AG04450 (cell line): Measurements from ENCODE around the gene TTC23L. TPM values are rescaled to one million over a fixed set of nuclear protein-coding genes. Genes with fewer than 3 reads are reported as not detected.

ENCODE experiments used
- CTCF ChIA-PET: fragments of 300-600, 350-600 bp; formaldehyde crosslinking; extraction: SDS; loops from one replicate; lab custom pipeline; 2022; ENCODE audit warnings: antibody characterized with exemption, inconsistent platforms; lab: Charles Lee
- POLR2A ChIA-PET: fragments of 350-600 bp; formaldehyde crosslinking; extraction: SDS; loops from one replicate; lab custom pipeline; 2021; ENCODE audit warnings: antibody characterized with exemption, inconsistent platforms; lab: Yijun Ruan, JAX
- DNase-seq: peaks from one replicate; pipeline ENCODE4 v3.0.0-alpha.2; 2011; ENCODE audit warnings: low read depth, low spot score
- H3K27ac ChIP-seq: one replicate; pipeline ENCODE4 v1.5.1; 2012; ENCODE audit warnings: low read depth, low read length, control low read depth
- H3K27me3 ChIP-seq: one replicate; pipeline ENCODE4 v1.6.0; 2012; ENCODE audit warnings: low read length; ENCODE audit not compliant: control insufficient read depth, insufficient read depth
- H3K4me3 ChIP-seq: 2 replicates; pipeline ENCODE4 v1.5.1; 2011; ENCODE audit warnings: mild to moderate bottlenecking, low read depth, low read length, control low read depth
- H3K9me3 ChIP-seq: 2 replicates; pipeline ENCODE4 v1.5.1; 2012; ENCODE audit warnings: low read length; ENCODE audit not compliant: control insufficient read depth, insufficient read depth
- CTCF ChIP-seq: IDR thresholded peaks from 2 replicates; pipeline ENCODE4 v1.5.1; 2011; ENCODE audit warnings: low read depth, low read length, control low read depth, inconsistent platforms
- polyA plus RNA-seq: library from polyadenylated mRNA; depleted of rRNA; stranded (reverse); fragments of >200 nt; gene quantifications from 2 replicates; pipeline ENCODE4 v1.2.3, GENCODE V29; 2011

Gene TTC23L
- polyA plus RNA-seq, 1 experiment: 0.16 TPM

GRCh38 chr5:34900652-34901051, 61.7 kb downstream of the TTC23L start:
- CTCF ChIA-PET: interaction anchor here (0.7 to 5.8 kb wide), 5 partner anchors 352 to 425 kb away, joined by 3 to 152 read pairs (median 4); no protein-coding TSS in a partner anchor
- Histone ChIP-seq H3K9me3 (no peaks in the 10 kb centered on the region), H3K27me3 (no peaks in the 10 kb centered on the region), H3K4me3 (no peak overlapping the region), H3K27ac (no peak overlapping the region)
- TF ChIP-seq CTCF: no peak
- no peak for DNase-seq
- POLR2A ChIA-PET: no interaction called here

GRCh38 chr5:34903260-34903659, 64.3 kb downstream of the TTC23L start:
- Histone ChIP-seq H3K9me3 (no peaks in the 10 kb centered on the region), H3K4me3 (no peak overlapping the region), H3K27me3 (no peaks in the 10 kb centered on the region), H3K27ac (no peak overlapping the region)
- ChIA-PET CTCF (interaction anchor here (3.1 kb wide), 2 partner anchors 417 to 429 kb away, joined by 14 to 27 read pairs; no protein-coding TSS in a partner anchor), POLR2A (interaction anchor here (0.6 kb wide), 1 partner anchor 65 kb away, joined by 3 read pairs; no protein-coding TSS in a partner anchor)
- no peak for TF ChIP-seq CTCF
- DNase-seq: no peak

GRCh38 chr5:34905564-34905963, 66.6 kb downstream of the TTC23L start:
- Histone ChIP-seq H3K27ac (no peak overlapping the region), H3K9me3 (no peaks in the 10 kb centered on the region), H3K4me3 (no peak overlapping the region), H3K27me3 (no peaks in the 10 kb centered on the region)
- ChIA-PET CTCF (interaction anchor here (0.8 to 2.1 kb wide), 11 partner anchors 10 to 457 kb away, joined by 3 to 17 read pairs (median 5); partner anchors contain the start of genes BRIX1 and RAD1), POLR2A (no interaction called here)
- peak; percentile 53 for TF ChIP-seq CTCF
- no peak for DNase-seq

GRCh38 chr5:34913072-34913471, 74.1 kb downstream of the TTC23L start:
- H3K4me3 ChIP-seq: no peak overlapping the region
- CTCF ChIA-PET: interaction anchor here (4.0 kb wide), 1 partner anchor 15 kb away, joined by 18 read pairs; no protein-coding TSS in a partner anchor
- TF ChIP-seq CTCF: no peak

GRCh38 chr5:34914671-34915138, 75.7 kb downstream of the TTC23L start:
- Histone ChIP-seq H3K27me3 (no peaks in the 10 kb centered on the region), H3K4me3 (peak overlapping the region; percentile 98), H3K9me3 (peaks cover 2% of the 10 kb centered on the region; the same call in 1 of the 2 replicates), H3K27ac (peak overlapping the region; percentile 77)
- TF ChIP-seq CTCF: no peak
- ChIA-PET POLR2A (interaction anchor here (1.3 to 2.3 kb wide), 4 partner anchors 9 to 440 kb away, joined by 3 to 29 read pairs (median 7); partner anchors contain the start of gene DNAJC21), CTCF (interaction anchor here (0.9 to 3.1 kb wide), 4 partner anchors 9 to 428 kb away, joined by 4 to 15 read pairs (median 6); no protein-coding TSS in a partner anchor)
- DNase-seq: no peak

More at GRCh38 chr5:34913072-34913471, 74.1 kb downstream of the TTC23L start:
- H3K27ac ChIP-seq: no peak overlapping the region
- peak; percentile 55 for DNase-seq
- H3K9me3 ChIP-seq: peaks cover 2% of the 10 kb centered on the region; the same call in 1 of the 2 replicates
- POLR2A ChIA-PET: interaction anchor here (0.8 kb wide), 1 partner anchor 10 kb away, joined by 6 read pairs; no protein-coding TSS in a partner anchor
- no peaks in the 10 kb centered on the region for H3K27me3 ChIP-seq
